DMS 273 (cell line): ENCODE data around the gene RNF144B.
"Not testable (repeated sequence)": the region's sequence is repeated elsewhere in the genome, so short reads cannot be mapped to it uniquely, and the experiment has no call there.

Source experiments
- DNase-seq: peaks from one replicate; lab custom pipeline; 2025; ENCODE audit not compliant: unreplicated experiment; lab: John Stamatoyannopoulos, UW

Gene RNF144B

GRCh38 chr6:18439581-18439980 lies 52.4 kb downstream of the RNF144B start:
- DNase-seq, result no peak

DNA sequence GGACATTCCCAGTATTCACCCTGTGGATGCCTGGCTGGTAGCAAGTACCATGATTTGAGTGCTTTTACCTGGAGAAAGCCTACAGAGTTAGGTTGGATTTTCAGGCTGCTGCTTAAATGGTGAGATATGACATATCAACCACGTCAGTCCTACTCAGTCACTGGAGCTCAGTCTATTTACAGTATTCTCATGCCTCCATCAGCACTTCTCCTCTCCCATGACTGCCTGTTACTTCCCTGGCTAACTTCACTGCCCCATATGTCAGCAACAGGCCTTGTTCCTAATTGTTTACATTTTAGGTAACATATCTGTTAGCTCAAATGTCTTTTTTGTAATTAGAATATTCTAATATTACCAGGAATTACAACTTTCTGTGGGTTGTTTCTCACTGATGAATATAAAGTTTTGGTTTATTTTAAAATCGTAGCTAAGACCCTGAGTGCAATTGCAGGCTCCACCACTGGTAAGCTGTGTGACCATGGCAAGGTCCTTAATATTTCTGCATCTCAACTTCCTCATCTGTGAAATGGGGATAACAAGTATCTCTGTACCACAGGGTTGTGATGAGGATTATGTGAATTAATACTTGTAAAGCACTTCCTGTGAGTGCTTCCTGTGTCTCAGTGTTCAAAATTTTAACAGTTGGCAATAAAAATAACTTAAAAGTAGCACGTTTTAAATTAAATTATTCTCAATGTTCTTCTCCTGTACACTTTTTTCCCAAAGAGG lies 54.3 kb downstream of the RNF144B start:
- DNase-seq, result peak; percentile 20

GRCh38 chr6:18444111-18444510 lies 57.0 kb downstream of the RNF144B start:
- no peak for DNase-seq

DNA sequence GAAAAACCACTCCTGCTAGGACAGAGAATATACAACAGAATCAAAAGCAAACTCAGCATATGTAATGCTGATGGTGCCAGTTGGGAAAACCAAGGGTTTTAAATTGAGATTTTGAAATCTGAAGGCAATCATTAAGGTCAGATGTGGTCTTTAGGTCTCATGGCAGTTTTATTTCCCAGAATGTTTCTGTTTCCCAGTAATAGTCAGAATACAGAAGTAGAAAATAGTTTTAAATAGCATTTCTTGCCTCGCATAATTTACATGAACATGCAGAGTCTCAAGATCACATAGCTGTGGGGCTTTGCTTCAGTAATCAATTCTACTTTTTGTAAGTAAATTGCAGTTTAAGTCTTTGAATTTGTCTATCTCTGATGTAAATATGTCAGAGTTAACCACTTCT lies 58.1 kb downstream of the RNF144B start:
- no peak for DNase-seq

- DNase-seq, result no peak
These were observed 59.6 kb downstream of the RNF144B start for GRCh38 chr6:18446771-18447170.

GRCh38 chr6:18447552-18447951 lies 60.4 kb downstream of the RNF144B start:
- DNase-seq, result no peak

DNA sequence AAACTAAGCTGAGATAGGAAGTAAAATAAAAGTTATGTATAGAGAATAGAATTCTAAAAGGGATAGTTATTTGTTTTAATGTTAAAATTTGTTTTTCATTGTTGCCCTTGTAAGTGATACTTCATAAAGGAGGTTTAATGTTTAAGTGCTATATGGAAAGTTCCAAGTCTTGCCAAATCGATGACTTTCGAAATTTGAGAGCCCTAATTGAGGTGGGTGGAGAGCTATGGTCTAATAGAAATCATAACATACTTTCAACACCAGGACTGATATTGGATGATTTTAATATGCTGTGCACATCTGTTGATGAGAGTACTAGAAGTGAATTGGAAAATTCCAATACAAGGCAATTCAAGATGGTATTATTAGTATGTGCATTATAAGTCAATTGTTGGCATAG lies 64.6 kb downstream of the RNF144B start:
- no peak for DNase-seq

- no peak for DNase-seq
These were observed 67.3 kb downstream of the RNF144B start for GRCh38 chr6:18454446-18454845.

DNA sequence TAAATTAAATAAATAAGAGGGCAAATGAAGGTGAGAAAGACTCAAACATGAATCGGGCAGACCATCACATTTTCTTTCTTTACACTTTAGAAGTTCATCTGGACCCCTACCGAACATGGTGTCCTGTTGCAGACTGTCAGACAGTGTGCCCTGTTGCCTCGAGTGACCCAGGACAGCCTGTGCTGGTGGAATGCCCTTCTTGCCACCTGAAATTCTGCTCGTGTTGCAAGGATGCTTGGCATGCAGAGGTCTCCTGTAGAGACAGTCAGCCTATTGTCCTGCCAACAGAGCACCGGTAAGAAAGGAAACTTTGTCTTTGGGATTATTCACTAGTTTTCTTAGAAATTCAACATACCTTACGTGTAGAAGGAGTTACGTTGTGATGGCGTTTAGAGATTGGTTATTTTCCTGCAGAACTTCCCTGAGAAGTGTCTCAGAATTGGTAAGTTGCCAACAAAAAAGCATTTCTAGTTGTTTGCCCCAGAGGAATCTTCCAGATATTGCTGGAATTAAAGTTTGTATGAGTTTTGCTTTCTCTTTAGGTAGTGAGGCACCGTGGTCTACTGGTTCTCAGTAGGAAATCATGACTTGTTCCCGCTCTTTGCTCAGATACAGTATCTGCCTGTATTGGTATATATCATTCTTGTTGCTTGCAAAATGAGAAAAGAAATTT lies 70.1 kb downstream of the RNF144B start:
- no peak for DNase-seq

DNA sequence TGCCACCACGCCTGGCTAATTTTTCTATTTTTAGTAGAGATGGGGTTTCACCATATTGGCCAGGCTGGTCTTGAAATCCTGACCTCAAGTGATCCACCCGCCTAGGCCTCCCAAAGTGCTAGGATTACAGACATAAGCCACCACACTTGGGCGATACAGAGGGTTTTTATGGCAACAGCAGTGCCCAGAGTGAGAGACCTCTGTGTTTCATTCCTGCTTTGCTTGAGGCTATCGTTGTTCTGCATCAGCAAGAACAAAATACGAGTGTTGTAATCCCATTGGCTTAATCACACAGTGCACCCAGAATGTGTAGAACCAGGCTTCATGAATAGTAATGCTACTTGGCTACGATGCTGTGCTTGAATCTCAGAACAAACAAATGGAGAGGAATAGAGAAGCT lies 70.9 kb downstream of the RNF144B start:
- DNase-seq, result not testable (repeated sequence)

- no peak for DNase-seq
These were observed 76.3 kb downstream of the RNF144B start for GRCh38 chr6:18463429-18463828.

GRCh38 chr6:18464176-18464575 lies 77.0 kb downstream of the RNF144B start:
- DNase-seq, result peak; percentile 3

DNA sequence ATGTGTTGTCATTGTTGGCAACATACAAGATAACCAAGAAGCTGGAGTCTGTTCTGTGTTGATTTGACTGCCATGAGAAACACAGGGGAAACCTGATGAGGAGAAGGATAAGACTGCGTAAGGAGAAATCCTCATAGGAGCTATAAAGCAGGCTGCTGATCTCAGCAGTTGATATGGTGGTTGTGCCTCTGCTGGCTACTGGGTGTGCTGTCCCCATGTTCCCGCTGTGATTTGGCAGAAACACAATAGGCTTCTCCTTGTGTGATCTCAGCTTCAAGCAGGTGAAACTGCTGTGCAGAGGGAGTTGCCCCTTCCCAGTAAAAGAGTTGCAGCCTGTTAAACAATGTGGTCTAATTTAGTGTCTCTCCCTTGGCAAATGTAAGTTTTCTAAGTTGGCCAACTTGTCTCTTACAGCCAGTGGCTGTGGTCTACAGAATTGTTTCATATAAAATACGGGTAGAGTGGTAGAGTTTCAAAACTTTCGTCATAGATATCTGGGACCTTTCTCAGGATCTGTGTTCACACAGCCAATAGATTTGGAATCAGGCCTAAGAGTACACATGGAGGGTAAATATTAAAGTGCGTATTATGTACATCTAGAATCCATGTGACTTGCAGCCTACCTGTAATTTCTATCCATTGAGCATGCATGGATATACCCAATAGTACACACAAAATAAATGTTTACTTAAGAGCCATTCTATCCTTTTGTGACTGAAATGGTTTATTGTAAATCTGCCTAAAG lies 78.4 kb downstream of the RNF144B start:
- DNase-seq, result no peak

GRCh38 chr6:18467741-18468502 lies 80.8 kb downstream of the RNF144B start:
- no peak for DNase-seq

DNA sequence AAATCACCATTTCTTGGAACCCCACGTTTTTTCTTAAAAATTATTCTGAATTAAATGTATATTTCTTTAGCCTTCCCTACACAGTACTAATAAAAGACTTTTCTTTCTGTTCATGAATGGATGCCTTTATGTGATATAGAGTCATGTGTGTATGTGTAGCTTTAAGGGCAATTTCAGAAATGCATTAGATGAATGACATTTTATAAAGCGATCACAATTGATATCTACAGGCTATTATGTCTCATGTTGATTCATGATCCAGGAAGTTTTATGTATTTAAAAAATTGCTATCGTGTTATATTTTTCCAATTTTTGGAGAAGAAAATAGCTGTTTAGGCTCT lies 81.3 kb downstream of the RNF144B start:
- DNase-seq, result no peak

DNA sequence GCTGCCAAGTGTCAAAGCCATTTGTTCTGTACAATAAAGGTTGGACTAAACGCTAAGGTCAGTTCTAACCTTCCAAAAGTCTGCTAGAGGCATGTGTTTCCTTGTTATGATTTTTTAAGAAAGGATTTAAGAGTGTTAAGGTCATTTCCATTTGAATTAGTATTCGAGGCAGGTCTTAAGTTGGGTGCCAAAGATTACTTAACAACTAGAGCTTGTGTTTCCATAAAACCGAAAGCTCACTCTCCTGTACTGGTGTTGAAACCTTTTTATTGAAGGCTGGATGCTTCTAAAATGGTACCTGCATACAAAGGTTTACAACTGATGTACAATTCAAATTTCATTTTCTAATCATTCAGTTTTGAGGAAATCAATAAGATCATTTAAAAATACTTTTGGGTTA lies 82.4 kb downstream of the RNF144B start:
- DNase-seq, result no peak

DNA sequence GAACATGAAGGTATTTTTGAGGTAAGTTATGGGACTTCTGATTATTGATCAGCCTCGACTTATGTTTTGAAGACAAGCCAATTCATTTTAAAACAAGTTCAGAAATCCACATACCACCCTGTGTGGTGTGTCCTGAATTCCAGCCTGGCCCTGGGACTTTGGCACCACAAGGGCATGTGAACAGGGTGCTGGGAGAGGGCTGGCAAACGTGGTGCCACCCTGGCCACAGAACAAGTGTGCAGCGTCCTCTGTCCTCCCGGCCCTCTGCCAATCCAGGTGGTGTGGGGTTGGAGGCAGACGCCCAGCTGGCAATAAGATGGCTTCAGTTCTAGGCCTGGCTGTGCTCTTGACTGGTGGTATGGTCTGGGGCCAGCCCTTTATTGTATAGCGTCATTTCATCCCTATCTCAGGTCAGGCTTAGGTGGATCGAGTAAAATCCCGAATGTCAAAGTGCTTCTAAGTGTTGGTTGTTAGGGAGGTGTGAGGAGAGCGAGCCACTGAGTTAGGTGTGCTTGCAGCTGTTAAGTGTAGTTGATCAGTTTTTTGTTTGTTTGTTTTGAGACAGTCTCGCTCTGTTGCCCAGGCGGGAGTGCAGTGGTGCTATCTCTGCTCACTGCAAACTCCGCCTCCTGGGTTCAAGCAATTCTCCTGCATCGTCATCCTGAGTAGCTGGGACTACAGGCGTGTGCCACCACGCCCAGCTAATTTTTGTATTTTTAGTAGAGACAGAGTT lies 84.2 kb downstream of the RNF144B start:
- no peak for DNase-seq

DNA sequence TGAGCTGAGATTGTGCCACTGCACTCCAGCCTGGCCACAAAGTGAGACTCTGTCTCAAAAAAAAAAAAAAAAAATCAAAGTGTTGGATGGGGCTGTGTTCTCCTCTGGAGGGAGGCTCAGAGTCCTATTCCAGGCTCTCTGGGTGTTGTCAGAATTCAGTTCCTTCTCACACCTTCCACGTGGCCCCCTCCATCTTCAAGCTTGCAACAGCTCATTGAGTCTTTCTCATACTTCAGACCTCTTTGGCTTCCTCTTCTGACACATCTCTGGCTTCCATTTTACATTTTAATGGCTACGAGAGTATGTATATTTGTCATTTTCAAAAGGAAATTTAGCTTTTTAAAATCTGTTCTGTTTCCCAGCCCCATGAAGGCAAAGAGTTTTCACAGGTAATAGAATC lies 85.8 kb downstream of the RNF144B start:
- DNase-seq, result no peak

GRCh38 chr6:18473755-18474154 lies 86.6 kb downstream of the RNF144B start:
- DNase-seq, result no peak

DNA sequence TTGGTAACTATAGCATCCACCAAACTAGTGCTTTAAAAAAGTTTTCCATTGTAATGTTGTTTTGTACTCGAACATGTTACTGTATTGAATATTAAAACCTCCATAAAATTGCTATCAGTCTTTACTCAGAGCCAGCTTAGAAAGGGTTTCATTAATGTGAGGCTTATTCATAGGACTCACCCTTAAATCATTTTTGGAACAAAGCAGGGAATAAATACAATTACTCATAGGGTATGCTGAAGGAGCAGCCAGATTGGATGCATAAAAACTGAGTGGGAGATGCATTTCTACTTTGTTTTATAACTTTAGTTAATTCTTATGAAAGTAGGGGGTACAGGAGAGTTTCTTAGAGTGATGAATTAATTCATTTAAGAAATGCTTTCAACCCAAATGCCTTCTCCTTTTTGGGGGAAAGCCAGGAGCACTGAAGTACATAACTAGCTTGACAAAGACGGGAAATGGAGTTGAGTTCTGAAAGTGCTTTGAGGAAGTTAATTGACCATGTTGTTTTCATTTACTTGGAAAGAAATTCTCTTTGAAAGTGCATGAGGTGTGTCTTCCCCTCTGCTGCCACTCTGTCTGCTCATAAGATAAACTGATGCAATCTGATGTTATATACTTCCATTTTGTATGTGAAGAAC lies 90.3 kb downstream of the RNF144B start:
- DNase-seq, result no peak
